HCT116 (cell line): ENCODE measurements around the gene LMAN2L. TPM values are rescaled to one million over a fixed set of nuclear protein-coding genes. Genes with fewer than 3 reads are reported as not detected.

Experiments used
- ATAC-seq: fragments of 200-7000 bp; cut with Tn5 transposase; 2 replicates; pipeline ENCODE4 v1.9.1; 2020; ENCODE audit warnings: mild to moderate bottlenecking, moderate library complexity
- BruUV-seq: library from RNA; stranded (reverse); fragments of 400-500 nt; replicated peaks from 2 replicates; lab custom pipeline; 2021; lab: Mats Ljungman, UMichigan
- CTCF ChIA-PET: fragments of 300-600 bp; sonication (Branson Sonifier 250); formaldehyde crosslinking; loops from one replicate; lab custom pipeline; 2021; ENCODE audit warnings: antibody characterized with exemption; lab: Charles Lee
- POLR2A ChIA-PET: fragments of 300-600, 350-600 bp; sonication (Branson Sonifier 250); formaldehyde crosslinking; loops from one replicate; lab custom pipeline; 2021; ENCODE audit warnings: antibody characterized with exemption; lab: Charles Lee
- RAD21 ChIA-PET, 2 experiments: fragments of 300-600 bp; sonication (Branson Sonifier 250); formaldehyde crosslinking; loops; one replicate each; lab custom pipeline; 2023; ENCODE audit warnings: low total read pairs in 2 of 2; ENCODE audit not compliant: uncharacterized antibody in 2 of 2, unreplicated experiment in 2 of 2, low non-redundant PET in 1 of 2; lab: Charles Lee
- DNase-seq: peaks from one replicate; pipeline ENCODE4 v3.0.0-alpha.2; 2010; ENCODE audit warnings: low read depth, low spot score
- H2AFZ ChIP-seq: fragments of 200-600 bp; shearing (Covaris generic), sonication (generic); 2 replicates; pipeline ENCODE4 v1.6.1; 2017; ENCODE audit warnings: low read depth, mixed run types, mixed read lengths, antibody characterized with exemption, low read length; ENCODE audit not compliant: poor library complexity, severe bottlenecking
- H3K27ac ChIP-seq: 2 replicates; pipeline ENCODE4 v1.5.1; 2012; ENCODE audit warnings: low read depth, low read length
- H3K27me3 ChIP-seq: fragments of 200-600 bp; sonication (generic); 2 replicates; pipeline ENCODE4 v1.6.1; 2016; ENCODE audit warnings: mixed run types, low read length, mixed read lengths; ENCODE audit not compliant: insufficient read depth
- H3K36me3 ChIP-seq, 2 experiments: fragments of 200-500 bp in 1 of 2; fragments of 200-600 bp in 1 of 2; sonication (Bioruptor generic) in 1 of 2; sonication (generic) in 1 of 2; 2 replicates each; pipeline versions ENCODE4 v1.5.1 to v1.6.1; 2014 to 2016; ENCODE audit warnings: low read length in 2 of 2, inconsistent platforms in 1 of 2, mixed read lengths in 1 of 2, mixed run types in 1 of 2; ENCODE audit not compliant: insufficient read depth in 2 of 2, control insufficient read depth in 1 of 2
- H3K4me1 ChIP-seq, 2 experiments: fragments of 200-600 bp in 1 of 2; sonication (generic) in 1 of 2; 2 replicates each; pipeline versions ENCODE4 v1.5.1 to v1.6.1; 2012 to 2017; ENCODE audit warnings: low read length in 2 of 2, inconsistent platforms in 1 of 2, mild to moderate bottlenecking in 1 of 2, mixed read lengths in 1 of 2, mixed run types in 1 of 2, moderate library complexity in 1 of 2; ENCODE audit not compliant: insufficient read depth in 2 of 2, control insufficient read depth in 1 of 2
- H3K4me2 ChIP-seq: fragments of 200-600 bp; sonication (generic); 2 replicates; pipeline ENCODE4 v1.6.1; 2017; ENCODE audit warnings: mixed run types, low read length, mixed read lengths
- H3K4me3 ChIP-seq, 2 experiments: fragments of 200-600 bp in 1 of 2; sonication (generic) in 1 of 2; replicated peaks in 1 of 2; 2 replicates each; pipeline ENCODE4 v1.5.1; 2011 to 2016; ENCODE audit warnings: low read length in 2 of 2, control low read depth in 1 of 2, low read depth in 1 of 2, mild to moderate bottlenecking in 1 of 2, mixed read lengths in 1 of 2, mixed run types in 1 of 2
- H3K79me2 ChIP-seq: fragments of 200-600 bp; sonication (generic); 2 replicates; pipeline ENCODE4 v1.6.1; 2017; ENCODE audit warnings: mild to moderate bottlenecking, mixed run types, low read length, moderate library complexity, mixed read lengths; ENCODE audit not compliant: insufficient read depth
- H3K9ac ChIP-seq: fragments of 200-600 bp; sonication (generic); 2 replicates; pipeline ENCODE4 v1.6.1; 2016; ENCODE audit warnings: low read length, mixed read lengths
- H3K9me2 ChIP-seq: fragments of 200-600 bp; sonication (generic), shearing (Covaris generic); 2 replicates; pipeline ENCODE4 v1.6.1; 2017; ENCODE audit warnings: mixed run types, mild to moderate bottlenecking, moderate library complexity; ENCODE audit not compliant: insufficient read depth
- H3K9me3 ChIP-seq, 2 experiments: fragments of 200-500 bp in 1 of 2; fragments of 200-600 bp in 1 of 2; sonication (Bioruptor generic) in 1 of 2; sonication (generic) in 1 of 2; 2 replicates each; pipeline ENCODE4 v1.6.1; 2014 to 2017; ENCODE audit warnings: low read length in 2 of 2, mixed read lengths in 2 of 2, inconsistent platforms in 1 of 2, low read depth in 1 of 2, mild to moderate bottlenecking in 1 of 2, mixed run types in 1 of 2, moderate library complexity in 1 of 2; ENCODE audit not compliant: control insufficient read depth in 1 of 2, insufficient read depth in 1 of 2
- H4K20me1 ChIP-seq: fragments of 200-600 bp; sonication (generic), shearing (Covaris generic); 2 replicates; pipeline ENCODE4 v1.6.1; 2017; ENCODE audit warnings: mixed run types, mild to moderate bottlenecking, moderate library complexity; ENCODE audit not compliant: insufficient read depth
- ATF3 ChIP-seq: IDR thresholded peaks from 2 replicates; pipeline ENCODE4 v1.6.1; 2012
- CBX3 ChIP-seq: IDR thresholded peaks from 2 replicates; pipeline ENCODE4 v1.6.1; 2012; ENCODE audit warnings: low read depth
- CEBPB ChIP-seq: IDR thresholded peaks from 2 replicates; pipeline ENCODE4 v1.6.1; 2012; ENCODE audit warnings: low read depth
- CTCF ChIP-seq, 3 experiments: fragments of 200-600 bp in 1 of 3; sonication (generic) in 1 of 3; IDR thresholded peaks in 2 of 3; conservative IDR thresholded peaks in 1 of 3; 2 replicates each; pipeline ENCODE4 v1.5.1; 2012 to 2017; ENCODE audit warnings: low read depth in 2 of 3, low read length in 2 of 3, antibody characterized with exemption in 1 of 3, borderline replicate concordance in 1 of 3, control low read depth in 1 of 3, mild to moderate bottlenecking in 1 of 3, mixed read lengths in 1 of 3, mixed run types in 1 of 3, moderate library complexity in 1 of 3; ENCODE audit not compliant: insufficient read depth in 1 of 3
- ELF1 ChIP-seq: IDR thresholded peaks from 2 replicates; pipeline ENCODE4 v1.6.1; 2012; ENCODE audit warnings: low read depth, borderline replicate concordance
- EZH2 ChIP-seq: fragments of 200-600 bp; sonication (generic); IDR thresholded peaks from 2 replicates; pipeline ENCODE4 v1.6.1; 2017; ENCODE audit warnings: antibody characterized with exemption, mixed run types
- EZH2phosphoT487 ChIP-seq: fragments of 200-600 bp; IDR thresholded peaks from 2 replicates; pipeline ENCODE4 v1.6.1; 2018; ENCODE audit warnings: antibody characterized with exemption, borderline replicate concordance
- FOSL1 ChIP-seq: IDR thresholded peaks from 2 replicates; pipeline ENCODE4 v1.6.1; 2012; ENCODE audit warnings: low read depth
- JUND ChIP-seq: IDR thresholded peaks from 2 replicates; pipeline ENCODE4 v1.6.1; 2012
- MAX ChIP-seq: IDR thresholded peaks from 2 replicates; pipeline ENCODE4 v1.6.1; 2012
- POLR2AphosphoS5 ChIP-seq: IDR thresholded peaks from 2 replicates; pipeline ENCODE4 v1.6.1; 2011; ENCODE audit warnings: mild to moderate bottlenecking, low read depth, low read length, moderate library complexity
- REST ChIP-seq: IDR thresholded peaks from 2 replicates; pipeline ENCODE4 v1.6.1; 2012; ENCODE audit warnings: low read depth
- SP1 ChIP-seq: IDR thresholded peaks from 2 replicates; pipeline ENCODE4 v1.6.1; 2012; ENCODE audit warnings: low read depth
- SRF ChIP-seq: IDR thresholded peaks from 2 replicates; pipeline ENCODE4 v1.6.1; 2012; ENCODE audit warnings: low read depth
- TCF7L2 ChIP-seq: IDR thresholded peaks from 2 replicates; pipeline ENCODE4 v1.7.0; 2011; ENCODE audit warnings: borderline replicate concordance, inconsistent platforms; ENCODE audit not compliant: insufficient read depth, insufficient read length; ENCODE audit errors: extremely low read depth
- YY1 ChIP-seq: IDR thresholded peaks from 2 replicates; pipeline ENCODE4 v1.6.1; 2011; ENCODE audit warnings: low read length, low read depth, moderate library complexity, mild to moderate bottlenecking; ENCODE audit not compliant: insufficient replicate concordance; ENCODE audit errors: extremely low read depth
- ZFX ChIP-seq: fragments of 450-650 bp; IDR thresholded peaks from 2 replicates; pipeline ENCODE4 v1.6.1; 2017
- ZNF274 ChIP-seq: fragments of 200-500 bp; sonication (Bioruptor generic); IDR thresholded peaks from 2 replicates; pipeline ENCODE4 v1.6.1; 2014; ENCODE audit warnings: mild to moderate bottlenecking, low read depth, low read length, inconsistent platforms
- intact Hi-C: fragments of 100-400 bp; cut with micrococcal nuclease; formaldehyde crosslinking; loops from 2 replicates; pipeline ENCODE4 v1.10.0; 2022
- total RNA-seq: library from RNA; stranded (reverse); gene quantifications from one replicate; pipeline ENCODE4 v1.2.1, GENCODE V29; 2021; ENCODE audit not compliant: unreplicated experiment

The LMAN2L gene
- total RNA-seq, 1 experiment from 2014 or later, result 15.2 TPM

GRCh38 chr2:96690306-96691021 lies 49.4 kb downstream of the LMAN2L start (continued):
- TF ChIP-seq REST, result no peak
- TF ChIP-seq EZH2phosphoT487, result no peak

- no peak overlapping the region for H3K27ac ChIP-seq
- ATAC-seq, result no peak
- H3K4me1 ChIP-seq, result no peaks in the 10 kb centered on the region
- H3K9me2 ChIP-seq, result no peaks in the 10 kb centered on the region
- TF ChIP-seq EZH2phosphoT487, result no peak
- TF ChIP-seq ELF1, result no peak
- TF ChIP-seq CBX3, result no peak
- no peak for TF ChIP-seq SRF
- no peak for TF ChIP-seq EZH2
- TF ChIP-seq JUND, result no peak
- TF ChIP-seq ZFX, result no peak
- no peak for TF ChIP-seq ATF3
- no peak for TF ChIP-seq FOSL1
- TF ChIP-seq CEBPB, result no peak
- no peak for TF ChIP-seq YY1
- TF ChIP-seq SP1, result no peak
- TF ChIP-seq POLR2AphosphoS5, result no peak
- TF ChIP-seq TCF7L2, result no peak
- TF ChIP-seq ZNF274, result no peak
- TF ChIP-seq MAX, result no peak
- TF ChIP-seq CTCF (IDR thresholded peaks at IDR 0.05 in 2 of 3, conservative IDR thresholded peaks at IDR 0.05 in 1 of 3; ENCODE audit: borderline replicate concordance in 1 of 3, insufficient read depth in 1 of 3, low read depth in 2 of 3, low read length in 2 of 3), result no peak
- TF ChIP-seq, all 23 proteins: peak for 0
- Histone ChIP-seq H3K36me3 (no peaks in the 10 kb centered on the region), H3K9ac (no peak overlapping the region), H3K27me3 (no peaks in the 10 kb centered on the region), H3K4me2 (no peak overlapping the region), H3K9me3 (no peaks in the 10 kb centered on the region), H3K4me3 (no peak overlapping the region), H4K20me1 (no peaks in the 10 kb centered on the region), H2AFZ (no peak overlapping the region), H3K79me2 (no peaks in the 10 kb centered on the region)
- no TSS peak for BruUV-seq
- DNase-seq, result no peak
- POLR2A ChIA-PET, result no interaction called here
- intact Hi-C loops, result no loop called here
- CTCF ChIA-PET, result no interaction called here
- RAD21 ChIA-PET, result no interaction called here
These were observed 50.4 kb downstream of the LMAN2L start for GRCh38 chr2:96689431-96689991.
